Spleen (tissue), 7 donors: Measurements from ENCODE around the gene C4orf50.

Experiments used
- POLR2A ChIP-seq, 3 donors: fragments of 450-650 bp; IDR thresholded peaks; one replicate each; pipeline ENCODE4 v1.5.1; 2017; ENCODE audit warnings: antibody characterized with exemption in 3 of 3, mild to moderate bottlenecking in 1 of 3
- TF ChIP-seq, protein P1 (sequence below), 11 experiments: fragments of 200-600 bp in 7 of 11; fragments of 450-650 bp in 4 of 11; sonication (generic) in 4 of 11; IDR thresholded peaks in 8 of 11; conservative IDR thresholded peaks in 3 of 11; 1 replicate in 7 of 11; 2 replicates in 4 of 11; pipeline versions ENCODE4 v1.4.0 to v1.8.0; 2016 to 2021; ENCODE audit warnings: antibody characterized with exemption in 11 of 11, inconsistent platforms in 4 of 11, mild to moderate bottlenecking in 1 of 11
- donor health status: DM: no; HTN: no; CAD: no; lungs with moderate emphysema.
- donor health status: DM: no; HTN: no; CAD: no.
- donor health status: DM: no; HTN: no; CAD: no.

DNA sequence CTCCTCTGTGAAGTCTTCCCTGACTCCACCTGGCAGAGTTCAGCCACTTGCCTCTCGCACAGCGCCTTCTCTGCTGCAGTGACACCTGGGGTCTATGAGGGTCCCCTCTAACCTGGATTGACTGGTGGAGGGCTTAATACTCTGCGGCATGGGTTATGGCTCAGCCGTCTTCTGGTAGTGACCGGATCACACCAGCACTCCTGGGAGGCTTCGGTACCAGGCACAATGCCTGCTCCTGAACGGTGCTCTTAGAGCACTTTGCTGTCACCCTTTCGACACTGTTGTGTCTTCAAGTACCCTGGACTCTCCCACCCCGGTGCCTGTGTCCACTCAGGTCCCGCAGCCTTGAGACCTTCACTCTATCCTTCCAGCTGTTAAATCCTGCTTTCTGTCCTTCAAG lies 50.0 kb downstream of the C4orf50 start:
- TF ChIP-seq, protein P1, sequence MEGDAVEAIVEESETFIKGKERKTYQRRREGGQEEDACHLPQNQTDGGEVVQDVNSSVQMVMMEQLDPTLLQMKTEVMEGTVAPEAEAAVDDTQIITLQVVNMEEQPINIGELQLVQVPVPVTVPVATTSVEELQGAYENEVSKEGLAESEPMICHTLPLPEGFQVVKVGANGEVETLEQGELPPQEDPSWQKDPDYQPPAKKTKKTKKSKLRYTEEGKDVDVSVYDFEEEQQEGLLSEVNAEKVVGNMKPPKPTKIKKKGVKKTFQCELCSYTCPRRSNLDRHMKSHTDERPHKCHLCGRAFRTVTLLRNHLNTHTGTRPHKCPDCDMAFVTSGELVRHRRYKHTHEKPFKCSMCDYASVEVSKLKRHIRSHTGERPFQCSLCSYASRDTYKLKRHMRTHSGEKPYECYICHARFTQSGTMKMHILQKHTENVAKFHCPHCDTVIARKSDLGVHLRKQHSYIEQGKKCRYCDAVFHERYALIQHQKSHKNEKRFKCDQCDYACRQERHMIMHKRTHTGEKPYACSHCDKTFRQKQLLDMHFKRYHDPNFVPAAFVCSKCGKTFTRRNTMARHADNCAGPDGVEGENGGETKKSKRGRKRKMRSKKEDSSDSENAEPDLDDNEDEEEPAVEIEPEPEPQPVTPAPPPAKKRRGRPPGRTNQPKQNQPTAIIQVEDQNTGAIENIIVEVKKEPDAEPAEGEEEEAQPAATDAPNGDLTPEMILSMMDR (IDR thresholded peaks at IDR 0.05 in 8 of 11, conservative IDR thresholded peaks at IDR 0.05 in 3 of 11) = no peak
- no peak for TF ChIP-seq POLR2A (IDR thresholded peaks at IDR 0.05)
